HCT116 (cell line): ENCODE measurements around the gene USH1G.

Source experiments
- CEBPB ChIP-seq: IDR thresholded peaks from 2 replicates; pipeline ENCODE4 v1.6.1; 2012; ENCODE audit warnings: low read depth
- CTCF ChIP-seq, 3 experiments: fragments of 200-600 bp in 1 of 3; sonication (generic) in 1 of 3; IDR thresholded peaks in 2 of 3; conservative IDR thresholded peaks in 1 of 3; 2 replicates each; pipeline ENCODE4 v1.5.1; 2012 to 2017; ENCODE audit warnings: low read depth in 2 of 3, low read length in 2 of 3, antibody characterized with exemption in 1 of 3, borderline replicate concordance in 1 of 3, control low read depth in 1 of 3, mild to moderate bottlenecking in 1 of 3, mixed read lengths in 1 of 3, mixed run types in 1 of 3, moderate library complexity in 1 of 3; ENCODE audit not compliant: insufficient read depth in 1 of 3
- EZH2 ChIP-seq: fragments of 200-600 bp; sonication (generic); IDR thresholded peaks from 2 replicates; pipeline ENCODE4 v1.6.1; 2017; ENCODE audit warnings: antibody characterized with exemption, mixed run types
- EZH2phosphoT487 ChIP-seq: fragments of 200-600 bp; IDR thresholded peaks from 2 replicates; pipeline ENCODE4 v1.6.1; 2018; ENCODE audit warnings: antibody characterized with exemption, borderline replicate concordance
- MAX ChIP-seq: IDR thresholded peaks from 2 replicates; pipeline ENCODE4 v1.6.1; 2012
- POLR2A ChIP-seq: IDR thresholded peaks from 2 replicates; pipeline ENCODE4 v1.7.0; 2011; ENCODE audit warnings: borderline replicate concordance; ENCODE audit not compliant: insufficient read depth, insufficient read length; ENCODE audit errors: extremely low read depth
- POLR2AphosphoS5 ChIP-seq: IDR thresholded peaks from 2 replicates; pipeline ENCODE4 v1.6.1; 2011; ENCODE audit warnings: mild to moderate bottlenecking, low read depth, low read length, moderate library complexity
- REST ChIP-seq: IDR thresholded peaks from 2 replicates; pipeline ENCODE4 v1.6.1; 2012; ENCODE audit warnings: low read depth
- SP1 ChIP-seq: IDR thresholded peaks from 2 replicates; pipeline ENCODE4 v1.6.1; 2012; ENCODE audit warnings: low read depth
- YY1 ChIP-seq: IDR thresholded peaks from 2 replicates; pipeline ENCODE4 v1.6.1; 2011; ENCODE audit warnings: low read length, low read depth, moderate library complexity, mild to moderate bottlenecking; ENCODE audit not compliant: insufficient replicate concordance; ENCODE audit errors: extremely low read depth
- ZFX ChIP-seq: fragments of 450-650 bp; IDR thresholded peaks from 2 replicates; pipeline ENCODE4 v1.6.1; 2017
- ZNF274 ChIP-seq: fragments of 200-500 bp; sonication (Bioruptor generic); IDR thresholded peaks from 2 replicates; pipeline ENCODE4 v1.6.1; 2014; ENCODE audit warnings: mild to moderate bottlenecking, low read depth, low read length, inconsistent platforms

- no peak for TF ChIP-seq CTCF (IDR thresholded peaks at IDR 0.05 in 2 of 3, conservative IDR thresholded peaks at IDR 0.05 in 1 of 3; ENCODE audit: borderline replicate concordance in 1 of 3, insufficient read depth in 1 of 3, low read depth in 2 of 3, low read length in 2 of 3)
- no peak for TF ChIP-seq REST
- TF ChIP-seq POLR2A = peak; percentile 93
- no peak; the same call in 1 of the 2 replicates for TF ChIP-seq CEBPB
- TF ChIP-seq SP1 = peak; percentile 100
- TF ChIP-seq MAX = peak; percentile 87; the same call in 1 of the 2 replicates
- TF ChIP-seq POLR2AphosphoS5 = peak; percentile 97
- no peak for TF ChIP-seq ZFX
- no peak for TF ChIP-seq ZNF274
- no peak for TF ChIP-seq EZH2
- no peak for TF ChIP-seq YY1
- TF ChIP-seq EZH2phosphoT487 = no peak
These were observed 49.8 kb downstream of the USH1G start for GRCh38 chr17:74873037-74873873.
